H9 (cell line): ENCODE data around the gene TIGD1. TPM values are rescaled to one million over a fixed set of nuclear protein-coding genes. Genes with fewer than 3 reads are reported as not detected.

Source experiments
- DNase-seq: peaks from one replicate; pipeline ENCODE4 v3.0.0-alpha.2; 2017
- H2AFZ ChIP-seq: one replicate; pipeline ENCODE4 v1.6.1; 2013; ENCODE audit warnings: mild to moderate bottlenecking, low read length, control low read depth, moderate library complexity
- H2AK5ac ChIP-seq: 2 replicates; pipeline ENCODE4 v1.6.1; 2013; ENCODE audit warnings: low read length, control low read depth, mixed read lengths; ENCODE audit not compliant: insufficient read length
- H2BK120ac ChIP-seq: one replicate; pipeline ENCODE4 v1.6.1; 2013; ENCODE audit warnings: low read depth, mild to moderate bottlenecking, low read length, control low read depth, inconsistent platforms; ENCODE audit not compliant: poor library complexity, severe bottlenecking
- H2BK12ac ChIP-seq: 2 replicates; pipeline ENCODE4 v1.6.1; 2013; ENCODE audit warnings: low read length, control low read depth, mixed read lengths, low read depth; ENCODE audit not compliant: insufficient read length
- H2BK15ac ChIP-seq: 2 replicates; pipeline ENCODE4 v1.6.1; 2013; ENCODE audit warnings: low read depth, low read length, control low read depth
- H2BK20ac ChIP-seq: one replicate; pipeline ENCODE4 v1.6.1; 2013; ENCODE audit warnings: low read depth, mild to moderate bottlenecking, low read length, control low read depth, inconsistent platforms; ENCODE audit not compliant: poor library complexity, severe bottlenecking
- H2BK5ac ChIP-seq: 2 replicates; pipeline ENCODE4 v1.6.1; 2013; ENCODE audit warnings: low read length, control low read depth, mixed read lengths; ENCODE audit not compliant: insufficient read length
- H3K14ac ChIP-seq: 2 replicates; pipeline ENCODE4 v1.6.1; 2013; ENCODE audit warnings: low read length, control low read depth; ENCODE audit not compliant: insufficient read depth
- H3K18ac ChIP-seq: 2 replicates; pipeline ENCODE4 v1.6.1; 2013; ENCODE audit warnings: low read depth, mild to moderate bottlenecking, mixed read lengths, low read length, control low read depth; ENCODE audit not compliant: insufficient read length
- H3K23ac ChIP-seq: 2 replicates; pipeline ENCODE4 v1.6.1; 2013; ENCODE audit warnings: low read length, control low read depth, mixed read lengths, low read depth; ENCODE audit not compliant: insufficient read length
- H3K23me2 ChIP-seq: 2 replicates; pipeline ENCODE4 v1.6.1; 2013; ENCODE audit warnings: low read depth, mild to moderate bottlenecking, mixed read lengths, low read length, control low read depth; ENCODE audit not compliant: insufficient read length, poor library complexity, severe bottlenecking
- H3K27ac ChIP-seq: 2 replicates; pipeline ENCODE4 v1.5.1; 2013; ENCODE audit warnings: low read length, control low read depth, mixed read lengths, low read depth; ENCODE audit not compliant: insufficient read length
- H3K27me3 ChIP-seq: 2 replicates; pipeline ENCODE4 v1.6.1; 2013; ENCODE audit warnings: low read length, control low read depth, inconsistent platforms; ENCODE audit not compliant: insufficient read depth
- H3K4ac ChIP-seq: 2 replicates; pipeline ENCODE4 v1.6.1; 2013; ENCODE audit warnings: low read depth, mild to moderate bottlenecking, control low read depth, inconsistent platforms, low read length, moderate library complexity
- H3K4me1 ChIP-seq: 2 replicates; pipeline ENCODE4 v1.6.1; 2013; ENCODE audit warnings: low read length, control low read depth, inconsistent platforms; ENCODE audit not compliant: insufficient read depth
- H3K4me2 ChIP-seq: 2 replicates; pipeline ENCODE4 v1.6.1; 2013; ENCODE audit warnings: low read length, control low read depth, mixed read lengths; ENCODE audit not compliant: insufficient read length, insufficient read depth
- H3K56ac ChIP-seq: 2 replicates; pipeline ENCODE4 v1.6.1; 2013; ENCODE audit warnings: low read depth, mild to moderate bottlenecking, mixed read lengths, low read length, control low read depth; ENCODE audit not compliant: insufficient read length
- H3K79me1 ChIP-seq: 2 replicates; pipeline ENCODE4 v1.6.1; 2013; ENCODE audit warnings: low read depth, mild to moderate bottlenecking, moderate library complexity, low read length, control low read depth, inconsistent platforms; ENCODE audit not compliant: insufficient read depth, poor library complexity, severe bottlenecking
- H3K79me2 ChIP-seq: 2 replicates; pipeline ENCODE4 v1.6.1; 2013; ENCODE audit warnings: low read length, control low read depth, inconsistent platforms; ENCODE audit not compliant: insufficient read depth
- H3K9ac ChIP-seq: 2 replicates; pipeline ENCODE4 v1.6.1; 2013; ENCODE audit warnings: low read length, control low read depth, mixed read lengths; ENCODE audit not compliant: insufficient read length; ENCODE audit errors: extremely low read depth
- H3K9me3 ChIP-seq: one replicate; pipeline ENCODE4 v1.6.1; 2013; ENCODE audit warnings: low read depth, low read length, inconsistent platforms; ENCODE audit not compliant: control insufficient read depth
- H3T11ph ChIP-seq: one replicate; pipeline ENCODE4 v1.6.1; 2013; ENCODE audit warnings: mild to moderate bottlenecking, low read length, control low read depth, inconsistent platforms
- H4K20me1 ChIP-seq: one replicate; pipeline ENCODE4 v1.6.1; 2013; ENCODE audit not compliant: control insufficient read depth, insufficient read length, insufficient read depth
- H4K5ac ChIP-seq: 2 replicates; pipeline ENCODE4 v1.6.1; 2013; ENCODE audit warnings: low read depth, mild to moderate bottlenecking, mixed read lengths, low read length, control low read depth; ENCODE audit not compliant: insufficient read length
- H4K8ac ChIP-seq: replicated peaks from 2 replicates; pipeline ENCODE4 v1.6.1; 2013; ENCODE audit warnings: low read length, control low read depth, mixed read lengths, low read depth; ENCODE audit not compliant: insufficient read length
- H4K91ac ChIP-seq: 2 replicates; pipeline ENCODE4 v1.6.1; 2013; ENCODE audit warnings: low read depth, mild to moderate bottlenecking, moderate library complexity, mixed read lengths, low read length, control low read depth; ENCODE audit not compliant: insufficient read length
- H3K27ac Mint-ChIP-seq, 3 experiments: 2 replicates in 2 of 3; 3 replicates in 1 of 3; pipeline ENCODE4 v1.8.0; 2020 to 2021; ENCODE audit warnings: mixed read lengths in 3 of 3, mild to moderate bottlenecking in 1 of 3, moderate library complexity in 1 of 3
- H3K27me3 Mint-ChIP-seq: 2 replicates; pipeline ENCODE4 v1.8.0; 2021; ENCODE audit warnings: low read depth, mild to moderate bottlenecking, moderate library complexity, mixed read lengths
- H3K36me3 Mint-ChIP-seq, 3 experiments: 2 replicates in 2 of 3; 3 replicates in 1 of 3; pipeline ENCODE4 v1.8.0; 2020 to 2021; ENCODE audit warnings: low read depth in 3 of 3, mixed read lengths in 3 of 3; ENCODE audit not compliant: insufficient read depth in 1 of 3
- H3K4me1 Mint-ChIP-seq, 2 experiments: 2 replicates each; pipeline ENCODE4 v1.8.0; 2020; ENCODE audit warnings: mixed read lengths in 2 of 2
- H3K4me3 Mint-ChIP-seq, 2 experiments: 2 replicates in 1 of 2; 3 replicates in 1 of 2; pipeline ENCODE4 v1.8.0; 2020 to 2021; ENCODE audit warnings: mild to moderate bottlenecking in 2 of 2, mixed read lengths in 2 of 2, moderate library complexity in 1 of 2
- H3K9me3 Mint-ChIP-seq, 2 experiments: 2 replicates in 1 of 2; 3 replicates in 1 of 2; pipeline ENCODE4 v1.8.0; 2020; ENCODE audit warnings: mild to moderate bottlenecking in 2 of 2, mixed read lengths in 2 of 2, moderate library complexity in 1 of 2
- WGBS: extraction: QIAGEN DNeasy Blood & Tissue Kit; methylation state at CpG from one replicate; pipeline ENCODE4 v1.1.7; 2013; ENCODE audit warnings: missing lambda C conversion rate, low lambda C conversion rate, mixed read lengths; ENCODE audit not compliant: insufficient read length; ENCODE audit errors: extremely low coverage; 5-methylcytosine and 5-hydroxymethylcytosine counted together
- total RNA-seq: library from RNA; stranded (reverse); gene quantifications from 2 replicates; pipeline ENCODE4 v1.2.1, GENCODE V29; 2021
- TF ChIP-seq, protein P1 (sequence below): fragments of 200-600 bp; sonication (generic); conservative IDR thresholded peaks from 3 replicates; pipeline ENCODE4 v1.8.0; 2021; ENCODE audit warnings: antibody characterized with exemption, mild to moderate bottlenecking

TIGD1 gene
- total RNA-seq, 1 experiment from 2014 or later: 6.3 TPM

DNA sequence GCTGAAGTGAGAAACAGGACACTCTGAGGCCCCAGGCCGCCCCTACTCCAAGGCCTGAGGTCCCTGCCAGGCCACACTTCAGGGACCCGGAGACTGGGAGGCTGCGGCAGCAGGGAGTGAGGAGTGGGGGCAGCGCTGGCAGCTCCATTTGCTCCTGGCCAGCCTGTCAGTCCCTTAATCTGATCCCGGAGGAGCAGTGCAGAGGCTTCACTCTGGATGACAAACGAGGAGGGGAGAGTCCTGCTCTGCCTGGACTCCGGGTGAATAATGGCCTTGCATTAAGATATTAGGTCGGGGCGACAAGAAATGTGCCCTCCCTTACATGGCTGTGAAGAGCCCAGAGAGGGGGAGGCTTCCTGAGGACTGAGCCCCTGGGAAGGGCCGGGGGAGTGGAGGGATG lies 44.5 kb downstream of the TIGD1 start:
- Histone ChIP-seq H3K14ac (no peak overlapping the region; the same call in 1 of the 2 replicates), H3K18ac (no peak overlapping the region), H3K9ac (no peak overlapping the region), H3K23ac (no peak overlapping the region), H2BK12ac (no peak overlapping the region), H3K9me3 (no peaks in the 10 kb centered on the region), H4K5ac (no peak overlapping the region), H3T11ph (no peak overlapping the region), H3K4me2 (peak overlapping the region; percentile 23), H3K4me1 (0 out of 2 replicates have a peak, but pooled peaks cover 3% of the 10 kb centered on the region), H3K23me2 (peaks cover 12% of the 10 kb centered on the region), H3K4ac (no peak overlapping the region), H3K79me2 (no peaks in the 10 kb centered on the region), H2BK5ac (no peak overlapping the region), H4K20me1 (peaks cover 3% of the 10 kb centered on the region), H4K8ac (no peak overlapping the region), H3K27me3 (peaks cover 17% of the 10 kb centered on the region), H4K91ac (no peak overlapping the region), H2AK5ac (no peak overlapping the region), H3K27ac (no peak overlapping the region), H2BK15ac (no peak overlapping the region), H3K56ac (no peak overlapping the region), H2AFZ (no peak overlapping the region), H3K79me1 (no peaks in the 10 kb centered on the region), H2BK120ac (no peak overlapping the region), H2BK20ac (no peak overlapping the region)
- WGBS: no CpG with 5 or more reads among the region's 10 CpGs
- peaks cover 17 to 54% of the 10 kb centered on the region in 2 experiments for H3K4me1 Mint-ChIP-seq
- peak overlapping the region in 1 of 2 experiments; percentile 40; a peak in 1 of 5 replicates for H3K4me3 Mint-ChIP-seq
- no peak for DNase-seq
- H3K27me3 Mint-ChIP-seq: peaks cover 62% of the 10 kb centered on the region
- H3K36me3 Mint-ChIP-seq: no peaks in the 10 kb centered on the region
- TF ChIP-seq, protein P1, sequence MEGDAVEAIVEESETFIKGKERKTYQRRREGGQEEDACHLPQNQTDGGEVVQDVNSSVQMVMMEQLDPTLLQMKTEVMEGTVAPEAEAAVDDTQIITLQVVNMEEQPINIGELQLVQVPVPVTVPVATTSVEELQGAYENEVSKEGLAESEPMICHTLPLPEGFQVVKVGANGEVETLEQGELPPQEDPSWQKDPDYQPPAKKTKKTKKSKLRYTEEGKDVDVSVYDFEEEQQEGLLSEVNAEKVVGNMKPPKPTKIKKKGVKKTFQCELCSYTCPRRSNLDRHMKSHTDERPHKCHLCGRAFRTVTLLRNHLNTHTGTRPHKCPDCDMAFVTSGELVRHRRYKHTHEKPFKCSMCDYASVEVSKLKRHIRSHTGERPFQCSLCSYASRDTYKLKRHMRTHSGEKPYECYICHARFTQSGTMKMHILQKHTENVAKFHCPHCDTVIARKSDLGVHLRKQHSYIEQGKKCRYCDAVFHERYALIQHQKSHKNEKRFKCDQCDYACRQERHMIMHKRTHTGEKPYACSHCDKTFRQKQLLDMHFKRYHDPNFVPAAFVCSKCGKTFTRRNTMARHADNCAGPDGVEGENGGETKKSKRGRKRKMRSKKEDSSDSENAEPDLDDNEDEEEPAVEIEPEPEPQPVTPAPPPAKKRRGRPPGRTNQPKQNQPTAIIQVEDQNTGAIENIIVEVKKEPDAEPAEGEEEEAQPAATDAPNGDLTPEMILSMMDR: no peak
- H3K27ac Mint-ChIP-seq: no peak overlapping the region
- peaks cover 0 to 2% of the 10 kb centered on the region in 2 experiments; a peak in 2 of 5 replicates for H3K9me3 Mint-ChIP-seq
